ENCODE results near the gene MPPED1. TPM values are rescaled to one million over a fixed set of nuclear protein-coding genes. Genes with fewer than 3 reads are reported as not detected.

The MPPED1 gene
- total RNA-seq, 1 experiment from 2014 or later = not detected

- DNase-seq (ENCODE audit: low read depth) = no peak
Measured at GRCh38 chr22:43475549-43476076, 63.8 kb downstream of the MPPED1 start.

GRCh38 chr22:43476341-43476740 lies 64.5 kb downstream of the MPPED1 start:
- DNase-seq (ENCODE audit: low read depth) = no peak

GRCh38 chr22:43476751-43477725 lies 65.2 kb downstream of the MPPED1 start:
- no peak for DNase-seq (ENCODE audit: low read depth)

- no peak for DNase-seq (ENCODE audit: low read depth)
Measured at GRCh38 chr22:43477966-43478365, 66.2 kb downstream of the MPPED1 start.

GRCh38 chr22:43478621-43479300 lies 66.9 kb downstream of the MPPED1 start:
- no peak for DNase-seq (ENCODE audit: low read depth)

- no peak for DNase-seq (ENCODE audit: low read depth)
Measured at GRCh38 chr22:43479301-43479950, 67.6 kb downstream of the MPPED1 start.

- no peak for DNase-seq (ENCODE audit: low read depth)
Measured at GRCh38 chr22:43479962-43480361, 68.1 kb downstream of the MPPED1 start.

- no peak for DNase-seq (ENCODE audit: low read depth)
Measured at GRCh38 chr22:43481568-43482317, 69.9 kb downstream of the MPPED1 start.

- no peak for DNase-seq (ENCODE audit: low read depth)
Measured at GRCh38 chr22:43482318-43482625, 70.5 kb downstream of the MPPED1 start.

GRCh38 chr22:43483266-43483665 lies 71.5 kb downstream of the MPPED1 start:
- DNase-seq (ENCODE audit: low read depth) = no peak

- no peak for DNase-seq (ENCODE audit: low read depth)
Measured at GRCh38 chr22:43483669-43484068, 71.9 kb downstream of the MPPED1 start.

GRCh38 chr22:43484227-43484626 lies 72.4 kb downstream of the MPPED1 start:
- DNase-seq (ENCODE audit: low read depth) = no peak

GRCh38 chr22:43485502-43486089 lies 73.8 kb downstream of the MPPED1 start:
- DNase-seq (ENCODE audit: low read depth) = no peak

GRCh38 chr22:43487311-43488030 lies 75.7 kb downstream of the MPPED1 start:
- no peak for DNase-seq (ENCODE audit: low read depth)

- no peak for DNase-seq (ENCODE audit: low read depth)
Measured at GRCh38 chr22:43488031-43488866, 76.4 kb downstream of the MPPED1 start.

- no peak for DNase-seq (ENCODE audit: low read depth)
Measured at GRCh38 chr22:43488937-43489336, 77.1 kb downstream of the MPPED1 start.

GRCh38 chr22:43490311-43490710 lies 78.5 kb downstream of the MPPED1 start:
- DNase-seq (ENCODE audit: low read depth) = no peak

- no peak for DNase-seq (ENCODE audit: low read depth)
Measured at GRCh38 chr22:43491177-43491576, 79.4 kb downstream of the MPPED1 start.

GRCh38 chr22:43491737-43492136 lies 79.9 kb downstream of the MPPED1 start:
- no peak for DNase-seq (ENCODE audit: low read depth)

Data from LHCN-M2 (cell line).